ENCODE results near the gene SNRK. TPM values are rescaled to one million over a fixed set of nuclear protein-coding genes. Genes with fewer than 3 reads are reported as not detected.

The SNRK gene
- total and polyA plus RNA-seq, 2 experiments from 2014 or later: 5.5 to 18.8 TPM

- Histone ChIP-seq H3K27me3 (ENCODE audit: insufficient read depth) (no peaks in the 10 kb centered on the region), H3K79me2 (replicated peaks; ENCODE audit: insufficient read depth) (peaks cover 11% of the 10 kb centered on the region; the same call in 1 of the 2 replicates), H4K20me1 (replicated peaks; ENCODE audit: insufficient read depth) (no peaks in the 10 kb centered on the region; the same call in 1 of the 2 replicates), H3K4me3 (no peak overlapping the region), H3F3A (replicated peaks; ENCODE audit: low read depth) (no peaks in the 10 kb centered on the region), H3K27ac (ENCODE audit: low read depth) (no peak overlapping the region), H3K36me3 (ENCODE audit: insufficient read depth) (no peaks in the 10 kb centered on the region), H3K4me1 (ENCODE audit: insufficient read depth) (no peaks in the 10 kb centered on the region), H3K4me2 (no peak overlapping the region), H2AFZ (no peak overlapping the region), H3K9me2 (ENCODE audit: insufficient read depth) (no peaks in the 10 kb centered on the region)
- Mint-ChIP-seq H3K9me3 (no peaks in the 10 kb centered on the region), H3K36me3 (ENCODE audit: low read depth) (peaks cover 13% of the 10 kb centered on the region; the same call in 2 of the 3 replicates), H3K4me1 (no peaks in the 10 kb centered on the region), H3K4me3 (no peak overlapping the region), H3K27me3 (ENCODE audit: insufficient read depth, low read depth, poor library complexity) (no peaks in the 10 kb centered on the region), H3K27ac (no peak overlapping the region)
- DNase-seq (ENCODE audit: low spot score) (no peak), ATAC-seq (no peak)
- no peak for TF ChIP-seq REST (IDR thresholded peaks at IDR 0.05; ENCODE audit: unreplicated experiment)
- TF ChIP-seq EZH2 (IDR thresholded peaks at IDR 0.05; ENCODE audit: low read depth, unreplicated experiment): no peak
- no peak for TF ChIP-seq ZNF331 (CRISPR knock-in tag; IDR thresholded peaks at IDR 0.05; ENCODE audit: low read depth)
- TF ChIP-seq JUNB (IDR thresholded peaks at IDR 0.05; ENCODE audit: unreplicated experiment): no peak
- no peak for TF ChIP-seq EZH2phosphoT487 (IDR thresholded peaks at IDR 0.05; ENCODE audit: unreplicated experiment)
- TF ChIP-seq CTCF (conservative IDR thresholded peaks at IDR 0.05; ENCODE audit: low read depth in 2 of 2): no peak
- TF ChIP-seq CREB1 (CRISPR knock-in tag; IDR thresholded peaks at IDR 0.05; ENCODE audit: low read depth): no peak
- no peak for TF ChIP-seq ZNF114 (CRISPR knock-in tag; IDR thresholded peaks at IDR 0.05)
- no peak for TF ChIP-seq POLR2AphosphoS5 (IDR thresholded peaks at IDR 0.05; ENCODE audit: low read depth)
- TF ChIP-seq ETS1 (IDR thresholded peaks at IDR 0.05): no peak
- no peak for TF ChIP-seq NANOG (IDR thresholded peaks at IDR 0.05; ENCODE audit: borderline replicate concordance)
These were observed 23.3 kb downstream of the SNRK start for GRCh38 chr3:43309372-43310305.

Data from GM23338 (cell line).